NCI-H2081 treated with DMSO at 0.1 percent for 48 hours (cell line): Measurements from ENCODE around the gene RUBCNL.
"Not testable (repeated sequence)": the region's sequence is repeated elsewhere in the genome, so short reads cannot be mapped to it uniquely, and the experiment has no call there.

Source experiments
- DNase-seq: peaks from one replicate; lab custom pipeline; 2025; lab: John Stamatoyannopoulos, UW

RUBCNL gene

DNA sequence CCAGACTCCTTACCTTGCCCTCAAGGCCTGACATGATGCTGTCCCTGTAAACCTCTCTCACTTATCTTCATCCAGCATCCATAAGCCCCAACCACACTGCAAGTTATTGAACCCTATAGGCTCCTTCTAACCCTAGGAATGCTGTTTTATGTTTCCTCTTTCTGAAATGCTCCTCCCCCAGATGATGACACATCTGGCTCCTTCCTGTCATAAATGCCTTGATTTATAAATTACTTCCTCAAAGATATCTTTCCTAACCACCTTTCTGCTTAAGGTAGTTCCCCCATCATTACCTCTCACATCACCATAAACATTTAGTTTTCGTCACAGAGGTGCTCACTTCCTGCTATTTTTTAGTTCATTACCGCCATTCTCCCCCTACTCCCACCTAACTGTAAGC is 12.3 kb downstream of the RUBCNL start:
- no peak for DNase-seq

DNA sequence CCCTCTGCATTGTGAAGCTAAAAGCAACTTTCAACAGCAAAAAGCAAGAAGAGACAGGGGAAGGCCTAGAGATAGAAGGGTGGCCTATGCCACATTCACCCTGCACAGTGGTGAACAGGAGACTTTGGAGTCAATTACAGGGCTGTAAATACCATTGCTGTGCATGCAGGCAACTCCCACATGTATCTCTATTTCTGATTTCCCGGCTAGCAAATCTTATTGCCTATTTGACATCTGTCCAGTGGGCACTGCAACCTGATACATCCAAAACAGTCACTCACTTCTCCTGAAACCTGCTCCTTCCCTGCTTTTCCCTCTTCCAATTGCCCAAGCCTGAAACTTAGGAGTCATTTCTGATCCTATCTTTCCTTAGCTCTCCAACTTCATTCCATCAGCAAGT is 13.4 kb downstream of the RUBCNL start:
- no peak for DNase-seq

DNA sequence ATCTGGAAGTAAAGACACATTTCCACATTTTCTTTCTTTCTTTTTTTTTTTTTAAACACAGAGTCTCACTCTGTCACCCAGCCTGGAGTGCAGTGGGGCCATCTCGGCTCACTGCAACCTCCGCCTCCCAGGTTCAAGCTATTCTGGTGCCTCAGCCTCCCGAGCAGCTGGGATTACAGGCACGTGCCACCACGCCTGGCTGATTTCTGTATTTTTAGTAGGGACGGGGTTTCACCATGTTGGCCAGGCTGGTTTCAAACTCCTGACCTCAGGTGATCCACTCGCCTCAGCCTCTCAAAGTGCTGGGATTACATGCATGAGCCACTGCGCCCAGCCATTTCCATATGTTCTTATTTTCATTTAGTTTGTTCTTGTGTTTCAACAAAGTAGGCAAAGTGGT is 14.1 kb downstream of the RUBCNL start:
- not testable (repeated sequence) for DNase-seq

DNA sequence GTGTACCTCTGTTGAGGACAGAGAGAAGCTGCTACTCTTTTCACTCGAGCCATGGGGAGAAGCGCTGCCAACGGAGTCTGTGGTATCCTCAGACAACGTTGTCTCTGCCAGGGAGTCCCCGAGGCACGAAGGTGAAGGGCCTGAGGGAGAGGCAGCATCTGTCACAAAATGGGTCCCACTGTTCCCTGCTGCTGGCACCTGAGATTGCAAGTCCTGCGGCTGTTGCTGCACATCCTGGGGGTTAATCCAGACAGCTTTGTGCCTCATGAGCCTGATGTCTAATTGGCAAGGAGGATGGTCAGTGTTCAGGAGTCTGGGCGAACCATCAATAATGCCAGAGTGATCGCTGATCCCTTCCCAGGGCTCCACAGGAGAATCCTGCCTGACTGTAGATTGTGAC is 15.0 kb downstream of the RUBCNL start:
- no peak for DNase-seq

DNA sequence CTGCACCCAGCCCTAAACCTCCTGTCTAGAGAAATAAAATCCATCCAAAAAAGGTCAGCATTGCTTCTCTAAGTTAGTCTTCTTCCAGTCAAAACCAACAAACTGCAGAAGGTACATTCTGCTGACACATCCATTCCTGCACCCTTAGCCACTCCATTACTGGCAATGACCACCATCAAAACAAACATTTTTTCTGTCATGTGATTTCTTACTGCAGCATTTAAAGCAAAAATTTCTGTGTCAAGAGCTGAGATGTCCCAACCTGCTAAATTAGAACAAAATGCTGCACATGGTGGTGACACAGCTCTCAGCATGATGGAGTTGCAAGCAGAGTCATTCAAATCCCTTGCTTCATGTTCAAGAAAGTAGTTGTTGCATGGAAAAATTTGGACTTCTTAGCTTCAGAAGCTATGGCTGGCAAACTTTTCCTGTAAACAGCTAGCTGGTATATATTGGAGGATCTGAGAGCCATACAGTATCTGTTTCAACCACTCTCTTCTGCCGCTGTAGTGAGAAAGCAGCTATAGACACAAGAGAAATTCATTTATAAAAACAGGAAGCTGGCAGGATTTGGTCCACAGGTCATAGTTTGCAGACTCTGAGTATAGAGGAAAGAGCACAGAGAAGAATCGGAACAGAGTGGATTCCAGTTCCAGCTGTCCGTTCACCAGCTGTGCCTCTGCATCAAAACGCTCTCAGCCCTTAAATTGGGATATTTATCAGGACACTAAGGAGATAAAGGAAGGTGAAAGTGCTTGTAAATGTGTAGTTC is 17.4 kb downstream of the RUBCNL start:
- DNase-seq: no peak

DNA sequence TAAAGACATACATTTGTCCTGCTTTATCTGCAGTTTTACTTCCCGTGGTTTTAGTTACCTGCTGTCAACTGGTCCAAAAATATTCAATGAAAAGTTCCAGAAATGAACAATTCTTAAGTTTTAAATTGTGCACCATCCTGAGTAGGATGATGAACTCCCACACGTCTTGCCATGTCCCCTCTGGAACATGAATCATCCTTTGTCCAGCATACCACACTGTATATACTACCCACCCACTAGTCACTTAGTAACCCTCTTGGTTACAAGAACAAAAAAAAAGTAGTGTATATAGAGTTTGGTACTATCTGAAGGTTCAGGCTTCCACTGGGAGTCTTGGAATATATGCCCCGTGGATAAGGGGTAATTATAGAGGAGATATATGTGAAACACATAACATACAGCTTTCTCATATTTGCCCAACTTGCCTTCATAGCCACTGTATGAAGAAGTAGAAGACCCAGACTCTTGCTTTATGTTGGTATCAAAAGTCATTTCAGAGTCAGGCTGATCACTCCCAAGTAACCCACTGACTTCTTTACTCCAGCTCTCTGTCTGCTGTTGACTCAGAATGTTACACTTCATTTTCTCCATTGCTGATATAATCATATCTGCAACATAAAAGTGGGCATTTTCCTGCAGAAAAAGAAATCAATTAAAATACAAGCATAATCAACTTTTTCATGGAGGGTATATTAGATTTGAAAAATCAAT is 19.3 kb downstream of the RUBCNL start:
- no peak for DNase-seq

DNA sequence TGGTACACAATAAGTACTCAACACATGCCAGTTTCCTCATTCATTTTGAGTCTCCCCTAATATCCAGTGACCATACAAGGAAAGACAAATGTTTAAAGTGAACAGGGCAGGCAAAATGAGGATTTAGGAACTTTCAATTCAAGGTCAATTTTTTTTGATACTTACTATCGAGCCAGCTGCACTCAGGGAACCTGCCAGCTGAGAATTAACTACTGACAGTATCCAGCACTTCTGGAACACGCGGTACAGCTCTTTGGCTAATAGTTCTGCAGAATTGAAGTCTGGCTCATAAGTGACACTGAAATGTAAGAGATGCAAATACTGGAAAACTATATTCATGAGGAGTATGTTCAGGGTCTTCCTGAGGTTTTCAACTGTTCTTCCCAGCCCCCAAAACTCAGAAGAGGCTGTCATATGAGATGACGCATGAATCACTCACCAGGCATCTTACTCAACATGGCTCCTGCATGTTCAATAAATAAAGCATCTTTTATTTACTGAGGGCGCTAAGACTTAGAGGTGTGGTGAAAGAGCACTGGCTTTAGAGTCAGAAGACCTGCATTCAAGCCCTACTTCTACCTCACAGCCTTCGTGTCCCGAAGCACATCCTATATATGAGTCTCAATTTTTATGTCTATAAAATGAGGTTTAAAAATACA is 25.6 kb downstream of the RUBCNL start:
- DNase-seq: no peak

DNA sequence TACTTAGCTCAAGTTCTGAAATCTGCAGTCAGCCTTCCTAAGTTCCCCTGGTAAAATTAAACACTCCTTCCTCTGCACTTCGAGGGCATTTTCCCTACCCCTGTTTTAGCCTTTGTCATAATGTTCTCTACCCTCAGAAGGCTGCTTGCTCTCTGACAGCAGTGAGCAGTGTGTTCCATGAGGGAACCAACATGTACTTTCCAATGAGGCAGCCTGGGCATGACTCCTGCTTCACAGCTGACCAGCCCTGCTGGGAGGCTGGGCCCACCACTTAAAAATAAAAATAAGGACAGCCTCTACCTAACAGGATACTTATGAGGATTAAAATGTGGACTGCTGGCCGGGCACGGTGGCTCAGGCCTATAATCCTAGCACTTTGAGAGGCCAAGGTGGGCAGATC is 26.4 kb downstream of the RUBCNL start:
- no peak for DNase-seq

DNA sequence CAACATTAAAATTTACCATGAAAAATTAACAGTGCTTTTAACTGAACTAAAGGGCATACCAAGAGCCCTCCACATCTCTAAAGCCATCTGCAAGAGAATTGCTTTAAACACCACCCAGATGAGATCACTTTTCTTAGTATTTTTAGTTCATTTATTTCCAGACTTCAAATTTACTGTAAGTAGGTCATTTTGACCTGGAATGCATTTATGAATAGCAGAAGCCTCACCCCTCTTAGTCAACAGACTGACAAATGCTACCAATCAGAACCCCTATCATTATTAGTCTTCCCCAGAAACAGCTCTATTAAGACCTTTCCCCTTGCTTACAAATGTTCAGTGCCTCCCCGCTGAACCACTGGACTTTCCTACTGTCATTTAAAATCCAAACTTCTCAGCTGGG is 27.3 kb downstream of the RUBCNL start:
- DNase-seq: no peak

DNA sequence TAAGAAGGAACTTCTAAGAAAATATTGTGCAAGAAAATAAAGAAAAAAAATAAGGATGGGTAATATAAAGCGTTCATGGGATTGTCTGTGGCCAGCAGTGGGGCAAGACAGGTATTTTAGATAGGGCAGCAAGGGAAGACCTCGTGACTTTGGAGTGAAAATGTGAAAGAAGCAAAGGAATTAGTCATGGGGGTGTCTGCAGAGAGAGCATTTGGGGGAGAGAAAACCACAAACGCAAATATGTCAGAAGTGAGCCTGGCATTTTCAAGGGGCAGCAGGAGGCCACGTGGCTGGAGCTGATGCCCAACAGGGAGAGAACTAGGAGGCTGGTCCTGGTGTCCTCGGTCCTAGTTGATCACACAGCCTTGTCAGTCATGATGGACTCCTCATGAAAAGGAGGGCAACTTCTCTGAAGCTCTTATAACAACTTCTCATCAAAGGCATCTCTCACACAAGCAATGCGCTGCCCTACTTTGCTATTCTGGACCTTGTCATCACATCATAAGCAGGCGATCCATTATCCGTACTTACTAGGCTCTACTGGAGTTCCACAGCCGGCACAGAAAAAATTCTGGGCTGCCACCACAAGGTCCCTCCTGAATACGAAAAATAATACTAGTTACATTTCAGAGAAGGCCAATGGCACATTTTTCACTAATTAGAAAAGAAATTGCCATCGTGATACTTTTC is 31.0 kb downstream of the RUBCNL start:
- DNase-seq: no peak

DNA sequence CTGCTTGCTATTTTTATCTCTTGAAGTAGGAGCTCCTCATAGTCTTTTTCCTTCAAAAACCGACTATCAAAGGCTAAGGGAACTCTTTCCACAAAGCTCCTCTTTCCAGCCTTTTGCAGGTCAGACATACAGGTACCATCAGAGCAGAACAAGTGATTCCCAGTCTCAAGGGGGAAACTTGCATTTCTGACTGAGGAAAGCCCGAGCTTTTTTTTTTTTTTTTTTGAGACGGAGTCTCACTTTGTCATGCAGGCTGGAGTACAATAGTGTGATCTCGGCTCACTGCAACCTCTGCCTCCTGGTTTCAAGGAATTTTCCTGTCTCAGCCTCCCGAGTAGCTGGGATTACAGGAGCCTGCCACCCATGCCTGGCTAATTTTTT is 32.0 kb downstream of the RUBCNL start:
- DNase-seq: no peak

DNA sequence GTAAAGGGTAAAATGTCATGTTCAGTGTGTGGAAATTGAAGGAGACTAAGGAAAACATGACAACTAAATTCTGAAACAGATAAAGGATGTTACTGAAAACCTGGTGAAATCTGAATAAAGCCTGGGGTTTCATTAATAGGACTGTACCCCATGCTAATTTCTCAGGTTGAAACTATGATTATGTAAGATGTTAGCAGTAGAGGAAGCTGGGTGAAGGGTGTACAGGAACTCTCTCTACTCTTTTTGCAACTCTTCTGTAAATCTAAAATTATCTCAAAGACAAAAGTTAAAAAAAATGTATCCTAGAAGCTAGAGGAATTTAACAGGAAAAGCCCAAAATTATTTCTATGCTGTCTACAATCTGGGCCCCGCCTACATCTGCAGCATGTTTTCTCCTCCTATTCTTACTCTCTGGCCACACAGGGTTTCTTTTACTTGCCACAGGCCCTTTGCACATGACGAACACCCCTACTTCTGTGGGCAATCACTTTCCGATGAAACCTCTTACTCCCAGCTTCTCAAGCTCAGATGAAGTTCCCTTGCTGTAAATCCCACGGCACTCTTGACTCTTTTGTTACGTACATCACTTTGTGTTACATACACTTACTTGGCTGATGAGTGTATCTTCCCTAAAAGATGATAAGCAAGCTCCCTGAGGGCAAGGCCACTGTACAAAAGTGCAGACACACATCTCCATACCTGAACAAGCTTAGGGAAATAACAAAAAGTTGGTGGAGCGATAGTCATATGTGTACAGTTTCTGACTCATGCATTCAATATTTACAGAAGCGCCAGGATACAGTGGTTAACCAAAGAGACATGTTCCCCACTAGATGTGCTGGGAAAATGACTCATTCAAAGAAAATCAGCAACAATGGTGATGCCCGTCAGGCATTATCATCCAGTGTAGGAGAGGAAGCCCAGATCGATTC is 32.6 kb downstream of the RUBCNL start:
- no peak for DNase-seq

DNA sequence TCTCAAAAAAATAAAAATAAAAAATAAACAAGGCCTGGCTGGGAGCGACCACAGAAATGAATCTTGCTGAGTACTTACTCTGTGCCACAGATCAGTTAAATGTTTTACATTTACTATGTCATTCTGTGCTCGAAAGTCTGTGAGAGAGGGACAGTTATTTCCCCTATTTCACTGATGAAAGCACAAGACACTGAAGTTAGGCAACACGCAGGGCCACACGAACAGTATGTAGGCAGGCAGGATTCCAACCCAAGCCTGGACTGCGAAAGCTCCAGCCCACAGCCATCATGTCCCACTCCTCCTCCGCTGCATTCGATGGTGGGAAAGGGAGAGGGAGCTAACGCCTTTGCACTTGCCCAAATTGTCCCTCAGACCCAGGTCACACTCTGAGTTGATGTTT is 34.2 kb downstream of the RUBCNL start:
- no peak for DNase-seq

DNA sequence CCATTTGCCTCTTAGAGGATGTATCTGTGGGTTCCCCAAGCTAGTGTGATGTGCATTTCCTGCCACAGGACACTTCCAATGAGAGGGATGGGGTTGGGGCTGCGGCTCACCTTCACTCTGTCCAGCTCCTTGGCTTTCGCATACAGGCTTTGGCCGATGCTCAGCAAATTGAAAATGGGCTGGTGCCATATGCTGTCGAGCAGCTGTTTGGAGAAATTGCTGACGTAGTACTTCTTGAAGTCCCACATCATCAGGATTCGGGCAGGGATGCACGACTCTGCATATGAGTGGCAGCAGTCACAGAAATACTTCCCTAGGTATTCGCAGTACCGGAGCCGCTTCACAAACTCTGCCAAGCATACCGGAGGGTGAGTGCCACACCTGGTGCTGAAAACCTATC is 37.0 kb downstream of the RUBCNL start:
- DNase-seq: no peak

DNA sequence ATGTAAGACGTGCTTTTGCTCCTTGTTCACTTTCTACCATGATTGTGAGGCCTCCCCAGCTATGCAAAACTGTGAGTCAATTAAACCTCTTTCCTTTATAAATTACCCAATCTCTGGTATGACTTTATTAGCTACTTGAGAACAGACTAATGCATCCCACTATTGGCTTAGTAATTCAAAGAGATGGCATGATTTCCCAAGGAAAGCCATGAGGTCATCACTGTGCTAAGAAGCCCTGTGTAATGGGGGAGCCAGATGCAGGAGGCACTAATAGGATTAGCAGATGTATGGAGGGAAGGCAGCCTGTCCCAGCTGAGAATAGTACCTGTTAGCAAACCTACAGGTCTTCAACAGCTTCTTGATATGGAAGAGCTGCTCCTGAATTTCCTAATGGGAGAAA is 38.1 kb downstream of the RUBCNL start:
- DNase-seq: no peak

DNA sequence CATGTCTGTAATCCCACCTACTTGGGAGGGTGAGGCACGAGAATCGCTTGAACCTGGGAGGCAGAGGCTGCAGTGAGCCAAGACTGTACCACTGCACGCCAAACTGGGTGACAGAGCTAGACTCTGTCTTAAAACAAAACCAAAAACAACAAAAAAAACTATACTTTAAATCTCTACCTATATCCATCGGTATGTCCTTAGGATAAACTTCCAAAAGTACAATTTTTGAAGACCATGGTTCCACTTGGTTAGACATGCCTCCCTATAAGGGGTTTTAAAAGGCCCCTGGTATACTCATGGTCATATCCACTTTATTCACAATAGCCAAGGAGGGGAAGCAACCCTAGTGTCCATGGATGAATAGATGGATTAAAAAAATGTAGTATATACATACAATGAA is 39.8 kb downstream of the RUBCNL start:
- no peak for DNase-seq

DNA sequence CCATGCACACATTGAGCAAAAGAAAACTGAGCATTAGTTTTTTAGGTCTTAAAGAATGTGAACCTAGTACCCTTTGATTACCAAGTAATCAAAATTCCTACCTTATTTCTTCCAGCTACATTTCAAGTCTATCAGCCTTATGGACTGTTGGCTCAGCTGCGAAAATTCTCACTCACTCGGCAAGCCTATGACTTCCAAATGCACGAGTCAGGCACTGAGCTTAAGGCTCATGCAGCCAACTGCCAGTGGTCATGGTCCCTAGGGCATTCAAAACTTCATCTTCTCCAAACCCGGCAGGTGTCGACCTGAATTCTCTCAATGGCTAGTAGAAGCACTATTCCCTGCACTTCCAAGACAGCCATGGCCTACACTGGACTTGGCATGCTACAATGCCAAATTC is 41.2 kb downstream of the RUBCNL start:
- no peak for DNase-seq

DNA sequence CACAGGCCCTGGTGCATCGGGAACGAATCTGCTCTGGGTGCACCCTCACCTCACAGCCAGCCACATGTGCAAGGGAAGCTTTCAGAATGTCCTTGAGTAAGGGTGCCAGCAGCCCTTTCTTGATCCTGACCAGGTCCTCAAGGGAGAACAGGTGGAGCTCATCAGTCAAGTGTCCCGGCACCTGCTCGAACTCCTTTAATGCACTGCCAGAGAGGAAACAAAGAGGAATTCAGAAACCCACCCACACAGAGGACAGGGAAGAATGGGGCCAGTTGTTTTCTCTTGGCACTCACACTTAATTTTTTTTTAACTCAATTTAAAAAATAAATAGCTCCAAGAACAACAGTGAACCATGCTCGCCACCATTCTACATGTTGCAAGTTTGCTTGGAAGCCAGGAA is 41.7 kb downstream of the RUBCNL start:
- no peak for DNase-seq

DNA sequence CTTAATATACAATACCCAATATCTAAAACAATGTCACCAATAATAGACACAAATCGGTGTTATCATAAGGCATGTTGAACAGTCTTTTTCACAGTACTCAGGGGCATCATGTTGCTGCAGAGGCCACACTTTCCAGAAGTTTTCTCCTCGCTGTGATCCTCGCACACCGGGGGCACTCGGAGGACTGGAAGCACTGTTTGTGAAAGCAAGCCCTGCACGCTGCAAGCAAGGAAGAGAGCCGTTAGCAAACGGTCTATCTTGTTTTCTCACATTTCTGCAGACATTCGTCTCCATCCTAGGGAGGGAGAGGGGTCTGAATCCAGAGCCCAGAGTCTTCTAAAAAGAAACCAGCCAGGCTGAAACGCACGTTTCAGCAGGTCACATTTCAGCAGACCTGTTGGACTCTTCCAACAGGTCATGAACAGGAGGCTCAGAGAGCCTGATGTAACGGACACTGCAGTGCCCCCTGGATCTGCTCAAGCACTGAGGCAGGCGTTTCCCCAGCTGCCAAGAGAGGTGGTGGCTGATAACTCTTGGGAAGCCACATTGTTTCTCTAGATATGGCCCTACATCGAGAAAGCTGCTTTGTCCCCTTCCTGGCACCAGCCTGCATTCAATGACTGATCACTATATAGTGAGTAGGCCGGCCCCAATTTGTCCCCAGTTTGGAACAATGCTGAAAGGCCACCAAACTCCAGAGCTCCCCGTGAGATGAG is 43.6 kb downstream of the RUBCNL start:
- no peak for DNase-seq

DNA sequence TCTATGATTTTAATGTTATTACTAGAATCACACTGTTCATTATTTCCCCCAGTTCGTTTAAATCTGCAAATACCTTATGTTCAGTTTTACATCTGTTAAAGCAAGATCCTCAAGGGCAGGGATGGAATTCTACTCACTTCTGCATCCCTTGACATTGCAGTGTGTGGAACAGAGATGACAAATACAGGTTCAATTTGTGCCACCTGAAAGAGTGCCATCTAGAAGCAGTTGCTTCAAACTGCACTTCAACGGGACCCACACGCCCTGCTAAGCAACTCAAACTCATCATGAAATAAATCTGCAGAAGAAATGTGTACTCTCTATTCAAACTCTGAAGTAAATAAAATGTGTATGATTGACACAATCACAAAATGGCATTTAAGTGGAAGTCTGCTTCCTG is 44.5 kb downstream of the RUBCNL start:
- no peak for DNase-seq

DNA sequence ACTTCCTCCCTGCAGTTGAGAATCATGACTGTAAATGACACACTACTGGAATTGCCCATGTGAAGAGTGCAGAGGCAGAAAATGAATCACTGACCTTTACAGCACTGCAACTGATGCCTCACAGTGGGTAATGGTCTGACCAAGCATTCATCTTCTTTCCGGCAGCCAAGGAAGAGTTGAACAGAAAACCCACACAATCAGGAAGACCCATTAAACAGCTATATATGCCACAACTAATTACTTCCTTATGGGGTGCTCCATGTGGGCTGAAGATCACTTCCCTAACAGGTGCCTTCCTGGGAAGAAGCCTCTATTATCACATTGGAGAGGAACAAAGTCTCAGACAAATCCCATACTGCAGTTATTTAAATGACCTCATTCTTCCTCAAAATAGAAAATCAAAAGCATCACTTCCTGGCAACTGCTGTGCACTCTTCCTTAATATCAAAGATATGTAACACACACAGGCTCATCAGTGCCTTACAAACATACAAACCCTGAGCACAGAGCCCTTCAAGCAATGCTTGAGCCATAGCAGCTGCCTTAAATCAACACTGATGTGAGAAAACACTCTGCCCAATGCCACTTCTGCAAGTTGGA is 45.8 kb downstream of the RUBCNL start:
- no peak for DNase-seq
